Activated CD8-positive, alpha-beta memory T cell treated with anti-CD3 and anti-CD28 coated beads, Interleukin-2, amount 50 U/mL, for 24 hours (primary cell): ENCODE measurements around the gene ENTPD6.

Experiments used
- DNase-seq: peaks from one replicate; pipeline ENCODE4 v3.0.0-alpha.2; 2020; ENCODE audit errors: extremely low read depth

ENTPD6 gene

GRCh38 chr20:25188218-25188617, 7.3 kb upstream of the ENTPD6 start:
- no peak for DNase-seq

GRCh38 chr20:25191051-25191450, 4.5 kb upstream of the ENTPD6 start:
- DNase-seq: no peak

- no peak for DNase-seq
Observed at GRCh38 chr20:25191689-25192088, 3.8 kb upstream of the ENTPD6 start.

- DNase-seq: no peak
Observed at GRCh38 chr20:25193843-25194242, 1.7 kb upstream of the ENTPD6 start.

- DNase-seq: no peak
Observed at GRCh38 chr20:25194333-25194972, 1.1 kb upstream of the ENTPD6 start.

- no peak for DNase-seq
Observed at GRCh38 chr20:25195962-25196785, 662 bp downstream of the ENTPD6 start.

- DNase-seq: no peak
Observed at GRCh38 chr20:25196786-25197120, 1.2 kb downstream of the ENTPD6 start.

GRCh38 chr20:25197183-25197869, 1.8 kb downstream of the ENTPD6 start:
- DNase-seq: no peak

GRCh38 chr20:25197870-25198190, 2.3 kb downstream of the ENTPD6 start:
- DNase-seq: no peak

GRCh38 chr20:25198663-25199383, 3.3 kb downstream of the ENTPD6 start:
- no peak for DNase-seq

GRCh38 chr20:25199473-25200260, 4.2 kb downstream of the ENTPD6 start:
- DNase-seq: no peak

GRCh38 chr20:25203089-25203488, 7.6 kb downstream of the ENTPD6 start:
- no peak for DNase-seq

GRCh38 chr20:25203871-25204320, 8.4 kb downstream of the ENTPD6 start:
- no peak for DNase-seq

- no peak for DNase-seq
Observed at GRCh38 chr20:25204550-25205276, 9.2 kb downstream of the ENTPD6 start.

GRCh38 chr20:25205277-25206062, 10.0 kb downstream of the ENTPD6 start:
- DNase-seq: no peak

GRCh38 chr20:25206063-25206403, 10.5 kb downstream of the ENTPD6 start:
- DNase-seq: no peak

GRCh38 chr20:25206548-25206947, 11.0 kb downstream of the ENTPD6 start:
- DNase-seq: no peak

- no peak for DNase-seq
Observed at GRCh38 chr20:25207149-25207959, 11.8 kb downstream of the ENTPD6 start.

- DNase-seq: no peak
Observed at GRCh38 chr20:25207960-25208534, 12.5 kb downstream of the ENTPD6 start.
